Neural progenitor cell (in vitro differentiated cells): ENCODE measurements around the gene MAP6. TPM values are rescaled to one million over a fixed set of nuclear protein-coding genes. Genes with fewer than 3 reads are reported as not detected.

Source experiments
- DNase-seq: peaks from one replicate; pipeline ENCODE4 v3.0.0-alpha.2; 2016; ENCODE audit warnings: low spot score
- H2AFZ ChIP-seq: fragments of 200-600 bp; sonication (generic); replicated peaks from 2 replicates; pipeline ENCODE4 v1.6.1; 2016; ENCODE audit warnings: antibody characterized with exemption
- H3F3A ChIP-seq: fragments of 200-600 bp; sonication (generic); 2 replicates; pipeline ENCODE4 v1.6.1; 2016; ENCODE audit warnings: antibody characterized with exemption, low read depth
- H3K27ac ChIP-seq: fragments of 200-600 bp; sonication (generic); 2 replicates; pipeline ENCODE4 v1.5.1; 2016; ENCODE audit warnings: mild to moderate bottlenecking
- H3K27me3 ChIP-seq: fragments of 200-600 bp; sonication (generic); 2 replicates; pipeline ENCODE4 v1.6.1; 2016; ENCODE audit warnings: mild to moderate bottlenecking, moderate library complexity
- H3K36me3 ChIP-seq: fragments of 200-600 bp; sonication (generic); 2 replicates; pipeline ENCODE4 v1.5.1; 2016
- H3K4me1 ChIP-seq: fragments of 200-600 bp; sonication (generic); 2 replicates; pipeline ENCODE4 v1.6.1; 2016; ENCODE audit warnings: mixed run types
- H3K4me2 ChIP-seq: fragments of 200-600 bp; sonication (generic); 2 replicates; pipeline ENCODE4 v1.6.1; 2016
- H3K4me3 ChIP-seq: fragments of 200-600 bp; sonication (generic); 2 replicates; pipeline ENCODE4 v1.5.1; 2016
- H3K79me2 ChIP-seq: fragments of 200-600 bp; sonication (generic); 2 replicates; pipeline ENCODE4 v1.6.1; 2016; ENCODE audit warnings: low read depth
- H3K9ac ChIP-seq: fragments of 200-600 bp; sonication (generic); 2 replicates; pipeline ENCODE4 v1.6.1; 2016
- H3K9me3 ChIP-seq: fragments of 200-600 bp; sonication (generic); 2 replicates; pipeline ENCODE4 v1.5.1; 2016; ENCODE audit warnings: low read depth
- H4K20me1 ChIP-seq: fragments of 200-600 bp; sonication (generic); 2 replicates; pipeline ENCODE4 v1.6.1; 2016; ENCODE audit warnings: low read depth
- H3K27ac Mint-ChIP-seq: 3 replicates; pipeline ENCODE4 v1.8.0; 2021; ENCODE audit warnings: mixed read lengths
- H3K27me3 Mint-ChIP-seq: 2 replicates; pipeline ENCODE4 v1.8.0; 2022; ENCODE audit warnings: low read depth, mild to moderate bottlenecking, inconsistent platforms, moderate library complexity, mixed read lengths; ENCODE audit not compliant: insufficient read depth
- H3K36me3 Mint-ChIP-seq: 3 replicates; pipeline ENCODE4 v1.8.0; 2021; ENCODE audit warnings: mixed read lengths
- H3K4me1 Mint-ChIP-seq: 3 replicates; pipeline ENCODE4 v1.8.0; 2021; ENCODE audit warnings: mixed read lengths
- H3K4me3 Mint-ChIP-seq: 3 replicates; pipeline ENCODE4 v1.8.0; 2021; ENCODE audit warnings: mild to moderate bottlenecking, moderate library complexity, mixed read lengths
- H3K9me3 Mint-ChIP-seq: 3 replicates; pipeline ENCODE4 v1.8.0; 2020; ENCODE audit warnings: mixed read lengths
- EZH2 ChIP-seq: fragments of 200-600 bp; sonication (generic); IDR thresholded peaks from 2 replicates; pipeline ENCODE4 v1.6.1; 2017; ENCODE audit warnings: antibody characterized with exemption, mild to moderate bottlenecking, moderate library complexity
- EZH2phosphoT487 ChIP-seq: fragments of 200-600 bp; sonication (generic); IDR thresholded peaks from 2 replicates; pipeline ENCODE4 v1.6.1; 2017; ENCODE audit warnings: antibody characterized with exemption
- total RNA-seq: library from RNA; depleted of rRNA; stranded (reverse); fragments of >200 nt; gene quantifications from 2 replicates; pipeline ENCODE4 v1.2.3, GENCODE V29; 2015; ENCODE audit warnings: low replicate concordance
- TF ChIP-seq, protein P1 (sequence below): fragments of 200-600 bp; sonication (generic); IDR thresholded peaks from 2 replicates; pipeline ENCODE4 v1.5.1; 2017; ENCODE audit warnings: antibody characterized with exemption, mild to moderate bottlenecking

Gene MAP6
- total RNA-seq, 1 donor from 2014 or later, result 9.9 TPM

DNA sequence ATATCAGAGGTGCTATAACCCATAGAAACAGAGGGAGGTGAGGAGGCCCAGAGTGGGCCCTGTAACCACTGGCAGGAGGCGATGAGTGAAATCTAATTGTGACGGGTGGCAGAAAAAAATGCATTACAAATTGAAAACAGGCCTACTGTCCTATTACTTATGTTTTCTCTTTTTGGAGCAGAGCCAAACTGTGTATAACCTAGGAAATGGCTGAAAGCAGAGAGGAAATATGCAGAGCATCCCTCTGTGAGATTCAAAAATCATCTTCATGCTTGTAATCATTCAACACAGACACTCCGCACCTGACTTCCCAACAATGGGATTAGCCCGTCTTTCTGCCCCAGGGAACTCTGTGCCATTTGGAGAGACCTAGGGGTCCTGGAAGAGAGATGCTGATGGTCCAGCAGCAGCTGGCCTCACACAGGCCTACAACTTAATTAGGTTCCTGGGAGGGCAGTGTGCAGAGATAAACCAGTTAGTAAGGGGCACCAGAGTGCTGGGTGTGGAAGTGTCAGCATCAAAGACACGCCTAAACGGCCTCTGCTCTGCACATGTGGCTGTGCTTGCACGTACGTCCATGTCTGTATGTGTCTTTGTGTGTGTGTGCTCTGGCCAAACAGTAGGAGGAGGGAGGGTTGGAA is 41.8 kb downstream of the MAP6 start:
- Mint-ChIP-seq H3K27me3 (peaks cover 3% of the 10 kb centered on the region), H3K27ac (peak overlapping the region; percentile 65), H3K36me3 (peaks cover 6% of the 10 kb centered on the region), H3K4me3 (peak overlapping the region; percentile 75), H3K9me3 (no peaks in the 10 kb centered on the region), H3K4me1 (peaks cover 78% of the 10 kb centered on the region)
- peak; percentile 47 for DNase-seq
- no peaks in the 10 kb centered on the region for H3K79me2 ChIP-seq
- peaks cover 12% of the 10 kb centered on the region for H3F3A ChIP-seq
- TF ChIP-seq, protein P1, sequence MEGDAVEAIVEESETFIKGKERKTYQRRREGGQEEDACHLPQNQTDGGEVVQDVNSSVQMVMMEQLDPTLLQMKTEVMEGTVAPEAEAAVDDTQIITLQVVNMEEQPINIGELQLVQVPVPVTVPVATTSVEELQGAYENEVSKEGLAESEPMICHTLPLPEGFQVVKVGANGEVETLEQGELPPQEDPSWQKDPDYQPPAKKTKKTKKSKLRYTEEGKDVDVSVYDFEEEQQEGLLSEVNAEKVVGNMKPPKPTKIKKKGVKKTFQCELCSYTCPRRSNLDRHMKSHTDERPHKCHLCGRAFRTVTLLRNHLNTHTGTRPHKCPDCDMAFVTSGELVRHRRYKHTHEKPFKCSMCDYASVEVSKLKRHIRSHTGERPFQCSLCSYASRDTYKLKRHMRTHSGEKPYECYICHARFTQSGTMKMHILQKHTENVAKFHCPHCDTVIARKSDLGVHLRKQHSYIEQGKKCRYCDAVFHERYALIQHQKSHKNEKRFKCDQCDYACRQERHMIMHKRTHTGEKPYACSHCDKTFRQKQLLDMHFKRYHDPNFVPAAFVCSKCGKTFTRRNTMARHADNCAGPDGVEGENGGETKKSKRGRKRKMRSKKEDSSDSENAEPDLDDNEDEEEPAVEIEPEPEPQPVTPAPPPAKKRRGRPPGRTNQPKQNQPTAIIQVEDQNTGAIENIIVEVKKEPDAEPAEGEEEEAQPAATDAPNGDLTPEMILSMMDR, result no peak
- no peak for TF ChIP-seq EZH2phosphoT487
- no peak for TF ChIP-seq EZH2
- no peaks in the 10 kb centered on the region for H3K36me3 ChIP-seq
- no peak overlapping the region for H3K9ac ChIP-seq
- no peaks in the 10 kb centered on the region for H4K20me1 ChIP-seq
- H3K27ac ChIP-seq, result no peak overlapping the region
- no peaks in the 10 kb centered on the region for H3K27me3 ChIP-seq
- no peak overlapping the region for H2AFZ ChIP-seq
- no peaks in the 10 kb centered on the region for H3K9me3 ChIP-seq
- no peak overlapping the region for H3K4me3 ChIP-seq
- peaks cover 37% of the 10 kb centered on the region for H3K4me1 ChIP-seq
- peak overlapping the region; percentile 35 for H3K4me2 ChIP-seq

DNA sequence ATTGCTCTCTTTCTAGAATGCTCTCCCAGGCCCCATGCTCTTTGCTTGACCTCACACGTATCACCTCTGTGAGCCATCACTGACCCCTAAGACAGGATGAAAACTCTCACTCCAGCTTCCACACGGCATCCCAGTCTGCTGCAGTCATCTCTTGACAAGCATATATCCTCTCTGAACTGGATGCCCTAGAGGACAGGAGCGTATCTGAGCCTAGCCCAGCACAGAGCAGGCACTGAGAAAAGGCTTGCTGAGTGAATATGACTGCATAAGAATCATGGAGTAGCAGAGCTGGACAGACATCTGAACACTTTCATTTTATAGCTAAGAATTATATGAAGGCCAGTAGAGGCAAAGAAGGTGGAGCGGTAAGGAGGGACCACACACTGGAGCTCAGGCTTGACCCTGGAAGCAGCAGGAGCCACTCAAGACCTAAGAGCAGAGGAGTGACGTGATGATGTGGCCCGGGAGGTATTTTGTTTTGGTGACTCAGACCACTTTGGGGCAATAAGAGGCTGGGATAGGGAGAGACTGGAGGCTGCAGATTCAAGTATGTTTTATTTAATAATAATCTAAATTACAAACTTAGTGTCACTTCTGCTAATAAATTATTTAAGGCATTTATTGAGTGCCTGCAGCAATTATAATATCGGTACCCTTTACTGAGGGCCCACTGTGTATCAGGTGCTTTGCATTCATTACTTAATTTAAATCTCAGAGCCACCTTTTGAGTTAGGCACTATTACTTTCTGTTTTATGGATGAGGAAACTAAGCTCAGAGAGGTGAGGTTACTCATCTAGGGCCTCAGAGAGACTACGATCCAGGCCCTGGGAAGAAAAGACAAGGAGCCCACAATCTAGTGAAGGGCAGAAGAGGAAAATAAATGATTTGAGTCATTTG is 42.6 kb downstream of the MAP6 start:
- Histone ChIP-seq H3K4me3 (no peak overlapping the region), H3K27me3 (no peaks in the 10 kb centered on the region), H3K9ac (no peak overlapping the region), H3K36me3 (no peaks in the 10 kb centered on the region), H4K20me1 (no peaks in the 10 kb centered on the region), H3K4me2 (no peak overlapping the region), H2AFZ (no peak overlapping the region), H3K9me3 (no peaks in the 10 kb centered on the region), H3K4me1 (peaks cover 34% of the 10 kb centered on the region), H3K27ac (no peak overlapping the region), H3K79me2 (no peaks in the 10 kb centered on the region), H3F3A (peaks cover 12% of the 10 kb centered on the region)
- Mint-ChIP-seq H3K9me3 (no peaks in the 10 kb centered on the region), H3K27me3 (peaks cover 3% of the 10 kb centered on the region), H3K4me3 (peak overlapping the region; percentile 30), H3K36me3 (peaks cover 6% of the 10 kb centered on the region), H3K27ac (peak overlapping the region; percentile 70), H3K4me1 (peaks cover 70% of the 10 kb centered on the region)
- no peak for DNase-seq
- TF ChIP-seq, protein P1, result no peak
- TF ChIP-seq EZH2phosphoT487 (no peak), EZH2 (no peak)

DNA sequence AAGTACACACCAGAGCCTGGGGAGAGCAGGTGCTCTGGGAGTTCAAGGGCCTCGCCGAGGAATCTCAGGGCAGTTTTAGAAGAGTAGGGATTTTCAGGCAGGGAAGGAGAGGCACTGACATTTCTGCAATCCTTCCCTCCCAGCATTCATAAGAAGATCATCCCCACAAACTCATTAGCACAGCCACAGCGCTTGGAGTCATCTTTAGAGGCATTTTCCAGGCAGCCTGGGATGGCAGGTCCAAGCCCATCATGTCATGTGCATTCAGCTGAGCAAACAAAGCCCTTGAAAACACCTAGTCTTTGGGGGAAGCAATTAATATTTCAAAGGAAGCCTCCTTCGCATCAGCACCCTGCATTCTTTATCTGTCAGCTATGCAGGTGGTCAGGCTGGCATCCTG is 43.8 kb downstream of the MAP6 start:
- Mint-ChIP-seq H3K36me3 (peaks cover 9% of the 10 kb centered on the region), H3K27me3 (peaks cover 3% of the 10 kb centered on the region), H3K4me3 (peak overlapping the region; percentile 1), H3K4me1 (peaks cover 64% of the 10 kb centered on the region), H3K9me3 (peaks cover 2% of the 10 kb centered on the region), H3K27ac (peak overlapping the region; percentile 70)
- DNase-seq, result no peak
- Histone ChIP-seq H3F3A (peaks cover 12% of the 10 kb centered on the region), H3K27me3 (no peaks in the 10 kb centered on the region), H3K27ac (no peak overlapping the region), H3K36me3 (no peaks in the 10 kb centered on the region), H3K4me3 (no peak overlapping the region), H3K9me3 (no peaks in the 10 kb centered on the region), H3K9ac (no peak overlapping the region), H2AFZ (no peak overlapping the region), H3K4me1 (peaks cover 34% of the 10 kb centered on the region), H4K20me1 (no peaks in the 10 kb centered on the region), H3K79me2 (no peaks in the 10 kb centered on the region), H3K4me2 (peak overlapping the region; percentile 55)
- TF ChIP-seq EZH2phosphoT487 (no peak), EZH2 (no peak)
- TF ChIP-seq, protein P1, result no peak
